ENCODE measurements around the gene TASOR2.

TASOR2 gene

GRCh38 chr10:5684971-5685763 lies 529 bp downstream of the TASOR2 start:
- DNase-seq: peak; percentile 76

- no peak for DNase-seq
Observed at GRCh38 chr10:5685764-5686240, 1.2 kb downstream of the TASOR2 start.

GRCh38 chr10:5688587-5688986 lies 3.9 kb downstream of the TASOR2 start:
- no peak for DNase-seq

- no peak for DNase-seq
Observed at GRCh38 chr10:5691786-5692185, 7.1 kb downstream of the TASOR2 start.

GRCh38 chr10:5692461-5693358 lies 8.1 kb downstream of the TASOR2 start:
- DNase-seq: peak; percentile 90

- no peak for DNase-seq
Observed at GRCh38 chr10:5694573-5694972, 9.9 kb downstream of the TASOR2 start.

GRCh38 chr10:5697342-5697741 lies 12.7 kb downstream of the TASOR2 start:
- no peak for DNase-seq

- no peak for DNase-seq
Observed at GRCh38 chr10:5698062-5698461, 13.4 kb downstream of the TASOR2 start.

GRCh38 chr10:5708356-5708755 lies 23.7 kb downstream of the TASOR2 start:
- DNase-seq: no peak

GRCh38 chr10:5709865-5710264 lies 25.2 kb downstream of the TASOR2 start:
- no peak for DNase-seq

GRCh38 chr10:5710859-5711258 lies 26.2 kb downstream of the TASOR2 start:
- no peak for DNase-seq

- DNase-seq: no peak
Observed at GRCh38 chr10:5711642-5712041, 27.0 kb downstream of the TASOR2 start.

GRCh38 chr10:5719546-5719945 lies 34.9 kb downstream of the TASOR2 start:
- DNase-seq: no peak

- no peak for DNase-seq
Observed at GRCh38 chr10:5720182-5720581, 35.5 kb downstream of the TASOR2 start.

- DNase-seq: no peak
Observed at GRCh38 chr10:5723692-5724091, 39.1 kb downstream of the TASOR2 start.

- no peak for DNase-seq
Observed at GRCh38 chr10:5730766-5731165, 46.1 kb downstream of the TASOR2 start.

GRCh38 chr10:5731559-5731958 lies 46.9 kb downstream of the TASOR2 start:
- DNase-seq: no peak

GRCh38 chr10:5732141-5732540 lies 47.5 kb downstream of the TASOR2 start:
- no peak for DNase-seq

All from NCI-H146 (cell line).